Measurements from ENCODE around the gene HLA-F.
A peak's percentile ranks its signal among the peaks of the same experiment; 100 is the strongest.

HLA-F gene

DNA sequence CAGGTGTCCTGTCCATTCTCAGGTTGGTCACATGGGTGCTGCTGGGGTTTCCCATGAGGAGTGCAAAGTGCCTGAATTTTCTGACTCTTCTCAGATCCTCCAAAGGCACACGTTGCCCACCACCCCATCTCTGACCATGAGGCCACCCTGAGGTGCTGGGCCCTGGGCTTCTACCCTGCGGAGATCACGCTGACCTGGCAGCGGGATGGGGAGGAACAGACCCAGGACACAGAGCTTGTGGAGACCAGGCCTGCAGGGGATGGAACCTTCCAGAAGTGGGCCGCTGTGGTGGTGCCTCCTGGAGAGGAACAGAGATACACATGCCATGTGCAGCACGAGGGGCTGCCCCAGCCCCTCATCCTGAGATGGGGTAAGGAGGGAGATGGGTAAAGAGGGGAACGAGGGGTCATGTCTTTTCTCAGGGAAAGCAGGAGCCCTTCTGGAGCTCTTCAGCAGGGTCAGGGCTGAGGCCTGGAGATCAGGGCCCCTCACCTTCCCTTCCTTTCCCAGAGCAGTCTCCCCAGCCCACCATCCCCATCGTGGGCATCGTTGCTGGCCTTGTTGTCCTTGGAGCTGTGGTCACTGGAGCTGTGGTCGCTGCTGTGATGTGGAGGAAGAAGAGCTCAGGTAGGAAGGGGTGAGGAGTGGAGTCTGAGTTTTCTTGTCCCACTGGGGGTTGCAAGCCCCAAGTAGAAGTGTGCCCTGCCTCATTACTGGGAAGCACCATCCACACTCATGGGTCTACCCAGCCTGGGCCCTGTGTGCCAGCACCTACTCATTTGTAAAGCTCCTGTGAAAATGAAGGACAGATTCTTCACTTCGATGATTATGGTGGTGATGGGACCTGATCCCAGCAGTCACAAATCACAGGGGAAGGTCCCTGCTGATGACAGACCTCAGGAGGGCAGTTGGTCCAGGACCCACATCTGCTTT, 2.0 kb downstream of the HLA-F start:
- no peak for DNase-seq (ENCODE audit: low read depth)

DNA sequence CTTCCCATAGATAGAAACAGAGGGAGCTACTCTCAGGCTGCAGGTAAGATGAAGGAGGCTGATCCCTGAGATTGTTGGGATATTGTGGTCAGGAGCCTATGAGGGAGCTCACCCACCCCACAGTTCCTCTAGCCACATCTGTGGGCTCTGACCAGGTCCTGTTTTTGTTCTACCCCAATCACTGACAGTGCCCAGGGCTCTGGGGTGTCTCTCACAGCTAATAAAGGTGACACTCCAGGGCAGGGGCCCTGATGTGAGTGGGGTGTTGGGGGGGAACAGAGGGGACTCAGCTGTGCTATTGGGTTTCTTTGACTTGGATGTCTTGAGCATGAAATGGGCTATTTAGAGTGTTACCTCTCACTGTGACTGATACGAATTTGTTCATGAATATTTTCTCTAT, 2.8 kb downstream of the HLA-F start:
- no peak for DNase-seq (ENCODE audit: low read depth)

DNA sequence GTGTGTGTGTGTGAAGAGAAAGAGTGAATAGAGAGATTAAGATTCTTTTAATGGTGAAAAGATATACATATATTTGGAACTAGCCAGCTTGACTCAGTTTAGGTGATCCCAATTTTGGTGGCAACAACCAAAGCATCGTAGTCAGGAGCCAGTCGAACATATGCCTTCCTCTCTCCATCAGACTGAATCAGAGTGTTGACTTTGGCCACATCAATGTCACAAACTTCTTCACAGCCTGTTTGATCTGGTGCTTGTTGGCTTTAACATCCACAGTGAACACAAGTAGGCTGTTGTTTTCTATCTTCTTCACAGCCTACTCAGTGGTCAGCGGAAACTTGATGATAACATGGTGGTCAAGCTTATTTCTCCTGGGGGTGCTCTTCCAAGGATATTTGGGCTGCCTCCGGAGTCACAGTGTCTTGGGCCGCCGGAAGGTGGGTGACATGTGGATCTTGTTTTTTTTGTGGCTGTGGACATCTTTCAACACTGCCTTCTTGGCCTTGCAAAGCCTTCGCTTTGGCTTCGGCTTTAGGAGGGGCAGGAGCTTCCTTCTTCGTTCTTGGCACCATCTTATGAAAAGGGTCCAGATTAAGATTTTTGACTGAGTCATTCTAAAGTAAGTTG, 3.4 kb downstream of the HLA-F start:
- no peak for DNase-seq (ENCODE audit: low read depth)

DNA sequence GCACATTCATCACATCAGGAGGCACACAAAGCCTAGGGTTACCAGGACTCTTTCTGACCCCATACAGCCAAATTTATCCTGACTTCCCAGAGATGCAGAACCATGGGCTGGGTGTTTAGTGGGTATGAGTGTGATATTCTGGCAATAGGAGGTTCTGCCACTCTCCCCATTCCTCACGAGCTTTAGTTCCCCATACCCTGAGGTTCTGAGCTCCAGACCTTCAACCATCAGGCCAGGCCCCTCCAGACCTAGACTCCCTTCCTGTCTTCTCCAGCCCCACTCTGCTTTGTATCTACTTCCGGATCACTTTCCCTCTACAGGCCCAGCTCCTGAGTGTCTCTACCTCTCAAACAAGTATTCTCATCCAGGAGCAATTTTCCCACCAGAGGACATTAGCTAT, 4.4 kb downstream of the HLA-F start:
- DNase-seq (ENCODE audit: low read depth) = no peak

- DNase-seq (ENCODE audit: low read depth) = no peak
These were observed 5.1 kb downstream of the HLA-F start for GRCh38 chr6:29728173-29728874.

DNA sequence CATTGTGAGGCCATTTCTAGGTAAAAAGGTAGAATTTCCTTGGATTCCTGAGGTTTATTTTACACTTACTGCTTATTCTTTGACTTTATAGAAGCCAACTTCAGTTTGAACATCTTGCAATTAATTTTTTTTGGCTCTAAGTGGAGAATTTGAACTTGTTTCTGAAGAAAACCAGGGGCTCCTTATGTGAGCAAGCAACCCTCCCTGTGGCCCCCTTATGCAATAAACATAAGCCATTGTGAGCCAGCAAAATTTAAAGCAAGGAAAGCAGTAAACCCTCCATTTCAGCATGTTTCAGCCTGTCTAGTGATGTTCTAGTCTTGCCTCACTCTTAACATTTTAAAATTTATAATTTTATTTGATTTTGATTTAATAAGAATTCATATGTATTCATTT, 5.6 kb downstream of the HLA-F start:
- no peak for DNase-seq (ENCODE audit: low read depth)

DNA sequence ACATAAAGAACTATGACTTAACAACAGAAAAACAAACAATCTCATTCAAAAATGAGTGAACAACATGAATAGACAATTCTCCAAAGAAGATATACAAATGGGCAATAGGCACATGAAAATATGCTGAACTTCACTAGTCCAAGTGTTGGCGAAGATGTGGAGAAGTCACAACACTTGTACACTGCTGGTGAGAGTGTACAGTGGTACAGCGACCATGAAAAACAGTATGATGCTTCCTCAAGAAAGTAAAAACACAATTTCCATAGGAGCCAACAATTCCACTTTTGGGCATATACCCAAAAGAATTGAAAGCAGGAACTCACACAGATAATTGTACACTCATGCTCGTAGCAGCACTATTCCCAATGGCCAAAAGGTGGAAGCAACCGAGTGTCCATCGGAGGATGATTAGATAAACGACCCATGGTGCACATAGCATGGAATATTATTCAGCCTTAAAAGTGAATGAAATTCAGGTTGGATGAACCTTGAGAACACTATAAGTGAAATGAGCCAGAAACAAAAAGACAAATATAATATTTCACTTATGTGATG, 6.6 kb downstream of the HLA-F start:
- no peak for DNase-seq (ENCODE audit: low read depth)

DNA sequence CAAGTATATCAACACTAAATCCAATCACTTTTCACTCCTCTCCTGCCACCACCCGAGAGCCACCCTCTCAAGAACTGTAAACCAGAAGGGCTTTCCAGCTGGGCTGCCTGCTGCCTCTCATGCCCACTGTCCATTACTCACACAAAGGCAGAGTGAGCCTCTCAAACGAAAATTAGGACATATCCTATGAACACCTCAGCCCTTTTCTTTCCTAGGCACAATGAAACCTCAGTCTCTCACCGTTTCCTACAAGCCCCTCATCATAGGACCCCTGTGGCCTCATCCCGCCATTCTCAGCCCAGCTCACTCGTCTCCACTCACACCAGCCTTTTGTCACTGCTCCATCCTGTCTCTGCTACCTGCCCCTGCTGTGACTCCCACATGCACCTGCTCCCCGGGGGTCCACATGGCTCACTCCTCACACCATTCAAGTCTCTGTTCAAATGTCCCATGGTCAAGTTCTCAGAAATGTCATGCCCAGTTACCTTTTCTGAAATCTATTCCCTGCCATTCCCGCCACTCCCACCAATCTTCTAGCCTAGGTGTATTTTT, 7.4 kb downstream of the HLA-F start:
- no peak for DNase-seq (ENCODE audit: low read depth)

DNA sequence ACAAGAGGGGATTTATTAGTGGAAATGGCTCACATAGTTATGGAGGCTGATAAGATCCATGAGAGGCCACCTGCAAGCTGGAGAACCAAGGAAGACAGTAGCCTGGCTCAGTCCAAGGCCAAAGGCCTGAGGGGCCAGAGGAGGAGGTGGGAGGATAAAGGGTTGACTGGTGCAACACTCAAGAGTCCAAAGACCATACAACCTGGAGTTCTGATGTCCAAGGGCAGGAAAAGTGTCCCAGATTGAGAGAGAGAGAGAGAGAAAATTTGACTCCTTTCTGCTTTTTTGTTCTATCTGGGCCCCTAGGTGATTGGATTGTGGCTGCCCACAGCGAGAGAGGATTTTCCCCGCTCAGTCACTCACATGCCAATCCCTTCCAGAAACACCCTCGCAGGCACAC, 8.0 kb downstream of the HLA-F start:
- no peak for DNase-seq (ENCODE audit: low read depth)

DNA sequence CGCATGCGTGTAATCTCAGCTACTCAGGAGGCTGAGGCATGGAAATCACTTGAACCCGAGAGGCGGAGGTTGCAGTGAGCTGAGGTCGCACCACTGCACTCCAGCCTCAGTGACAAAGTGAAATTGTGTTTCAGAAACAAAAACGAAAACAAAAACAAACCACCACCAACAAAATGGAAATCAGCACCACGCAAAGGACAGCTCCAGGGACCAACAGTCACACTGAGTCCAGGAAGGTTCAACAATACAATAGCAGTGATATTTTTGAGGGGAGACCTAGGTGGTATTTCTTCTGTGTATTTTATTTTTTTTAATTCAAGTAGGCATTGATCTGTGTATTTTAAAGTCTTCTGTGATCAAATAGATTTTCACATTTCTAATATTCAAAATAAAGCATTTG, 9.8 kb downstream of the HLA-F start:
- DNase-seq (ENCODE audit: low read depth) = no peak

DNA sequence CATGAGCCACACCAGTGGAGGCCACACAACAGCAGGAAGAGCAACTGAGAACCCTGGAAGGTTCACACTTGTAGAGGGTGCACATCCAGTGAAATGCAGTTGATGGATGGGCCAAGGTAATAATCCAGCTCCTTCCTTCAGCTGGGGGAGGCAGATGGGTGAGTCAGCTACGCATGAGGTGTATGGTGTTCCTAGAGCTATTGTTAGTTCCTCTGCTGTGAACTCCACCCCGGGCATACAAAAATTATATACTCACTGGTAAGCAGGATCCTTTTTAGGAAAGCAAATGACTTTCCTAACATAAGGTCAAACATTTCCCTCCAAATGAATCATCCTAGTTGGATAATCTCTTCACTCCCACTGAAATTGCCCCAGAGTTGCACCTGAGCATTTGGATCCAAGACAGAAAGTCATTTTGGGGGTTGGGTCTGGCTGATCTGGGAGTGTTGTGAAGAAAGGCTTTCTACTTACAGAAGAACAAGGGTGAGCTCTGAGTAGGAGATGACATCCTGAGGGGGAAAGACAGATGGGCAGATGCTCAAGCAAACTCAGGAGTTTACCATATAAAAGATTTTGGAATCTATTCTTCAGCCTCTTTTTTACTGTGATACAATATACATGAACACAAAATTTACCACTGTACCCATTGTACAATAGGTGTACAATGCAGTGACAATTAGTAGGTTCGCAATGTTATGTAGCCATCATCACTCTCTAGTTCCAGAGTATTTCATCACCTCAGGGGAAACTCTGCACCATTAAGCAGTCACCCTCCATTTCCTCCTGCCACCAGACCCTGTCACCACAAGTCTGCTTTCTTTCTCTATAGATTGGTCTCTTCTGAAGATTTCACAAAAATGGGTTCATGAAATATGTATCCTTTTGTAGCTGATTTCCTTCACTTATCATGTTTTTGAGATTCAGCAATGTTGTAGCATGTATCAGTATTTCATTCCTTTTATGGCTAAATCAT, 11.1 kb downstream of the HLA-F start:
- DNase-seq (ENCODE audit: low read depth) = no peak

DNA sequence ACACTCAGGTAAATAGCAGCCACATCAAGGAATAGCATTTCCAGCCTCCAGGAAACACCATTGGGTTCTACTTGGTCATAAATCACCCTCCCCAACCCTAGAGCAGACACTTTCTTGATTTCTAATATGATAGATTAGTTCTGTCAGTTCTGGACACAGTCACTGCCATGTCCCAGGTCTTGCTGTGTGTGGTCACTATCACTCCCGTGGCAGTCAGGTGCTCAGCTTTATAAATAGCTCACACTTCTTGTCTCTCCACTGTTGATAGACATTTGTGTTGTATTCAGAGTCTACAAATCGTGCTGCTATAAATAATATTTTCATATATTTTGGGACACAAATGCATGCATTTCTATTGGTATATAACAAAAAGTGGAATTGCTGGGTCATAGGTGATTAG, 13.3 kb downstream of the HLA-F start:
- no peak for DNase-seq (ENCODE audit: low read depth)

DNA sequence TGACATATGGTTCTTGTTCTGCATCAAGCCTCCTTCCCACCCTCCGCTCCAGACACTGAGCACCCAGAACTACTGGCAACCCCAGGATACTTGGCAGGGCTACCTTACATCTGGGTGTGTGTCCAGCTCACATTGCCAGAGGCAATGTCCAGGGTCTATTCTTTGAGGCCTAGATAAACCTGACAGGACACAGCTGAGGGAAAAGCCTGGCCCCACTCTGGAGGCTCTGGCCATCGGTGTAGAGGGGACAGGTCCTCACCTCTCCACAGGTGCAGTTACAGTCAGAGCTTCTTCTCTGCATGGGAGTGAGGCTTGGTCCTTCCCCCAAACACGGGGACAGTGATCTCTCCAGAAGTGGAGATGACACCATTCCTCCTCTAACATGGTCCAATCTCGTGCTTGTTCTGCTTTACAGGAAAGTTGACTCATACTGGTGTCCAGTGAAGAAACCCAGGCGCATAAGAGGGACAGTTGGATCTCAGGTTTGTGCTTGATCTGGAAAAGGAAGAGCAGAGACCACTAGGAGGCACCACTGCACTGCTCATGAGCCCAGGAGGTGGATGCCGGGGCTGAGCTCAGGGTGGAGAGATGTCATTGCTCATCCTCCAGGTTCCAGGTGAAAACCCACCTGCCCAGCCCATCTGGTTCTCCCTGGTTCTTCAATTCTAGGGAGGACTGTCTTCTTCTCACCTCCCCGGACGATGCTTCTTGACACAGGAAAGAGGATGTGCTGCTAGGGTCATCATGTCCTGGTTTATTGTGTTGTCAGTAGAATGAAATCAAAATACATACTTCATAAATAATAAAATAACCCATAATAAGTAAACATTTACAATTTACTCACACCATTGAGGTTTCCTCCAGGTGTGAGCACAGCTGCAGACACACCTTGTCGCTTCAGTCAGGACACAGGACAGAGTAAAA, 14.7 kb downstream of the HLA-F start:
- peak; percentile 77 for DNase-seq (ENCODE audit: low read depth)

- DNase-seq (ENCODE audit: low read depth) = no peak
These were observed 16.1 kb downstream of the HLA-F start for GRCh38 chr6:29739136-29739881.

- no peak for DNase-seq (ENCODE audit: low read depth)
These were observed 16.6 kb downstream of the HLA-F start for GRCh38 chr6:29739882-29740261.

- DNase-seq (ENCODE audit: low read depth) = no peak
These were observed 18.4 kb downstream of the HLA-F start for GRCh38 chr6:29741592-29741991.

- DNase-seq (ENCODE audit: low read depth) = no peak
These were observed 18.9 kb downstream of the HLA-F start for GRCh38 chr6:29742127-29742526.

DNA sequence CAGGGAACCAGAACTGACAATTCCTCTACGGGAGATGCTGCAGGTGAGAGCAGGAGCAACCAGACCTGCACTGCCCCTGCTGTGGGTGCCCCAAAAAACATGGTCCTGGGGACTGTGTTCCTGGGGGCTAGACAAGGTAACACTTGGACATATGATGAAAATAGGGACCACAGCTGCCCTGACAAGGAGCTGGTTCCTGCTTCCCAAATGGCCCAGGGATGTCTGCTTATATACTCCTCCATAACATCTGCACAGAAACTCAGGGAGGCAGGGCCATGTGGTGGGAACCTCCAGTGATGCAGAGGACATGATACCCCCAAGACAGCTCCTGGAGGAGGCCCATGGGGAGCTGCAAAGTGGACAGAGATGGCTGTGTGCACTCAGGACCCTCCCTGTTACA, 19.8 kb downstream of the HLA-F start:
- no peak for DNase-seq (ENCODE audit: low read depth)

DNA sequence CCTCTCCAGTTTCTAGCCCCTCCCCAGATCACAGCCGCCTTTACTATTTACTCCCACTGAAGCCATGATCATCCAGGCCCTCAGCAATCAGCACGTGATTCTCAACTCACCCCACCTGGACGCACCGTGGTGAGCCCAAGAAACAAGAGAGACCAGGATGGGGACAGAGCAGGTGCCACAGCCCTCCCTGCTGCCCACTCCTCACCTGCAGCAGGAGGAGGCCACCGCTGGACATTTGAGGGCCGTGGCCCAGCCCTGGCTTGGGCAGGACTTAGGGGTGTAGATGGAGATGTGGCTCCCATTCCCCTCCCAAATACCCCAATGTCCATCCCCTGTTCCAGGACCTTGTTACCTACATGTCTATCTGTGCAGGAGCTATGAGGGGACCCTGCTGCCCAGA, 20.3 kb downstream of the HLA-F start:
- DNase-seq (ENCODE audit: low read depth) = no peak
